GM12878 (cell line): ENCODE results near the gene MDM1. TPM values are rescaled to one million over a fixed set of nuclear protein-coding genes. Genes with fewer than 3 reads are reported as not detected.

Experiments
- ATAC-seq: fragments of 200-7000 bp; cut with Tn5 transposase; 3 replicates; pipeline ENCODE4 v1.9.1; 2020; ENCODE audit warnings: mild to moderate bottlenecking, moderate library complexity
- BruUV-seq: library from RNA; stranded (reverse); fragments of 400-500 nt; replicated peaks from 2 replicates; lab custom pipeline; 2021; lab: Mats Ljungman, UMichigan
- CTCF ChIA-PET: fragments of 300-600 bp; sonication (Branson Sonifier 250); formaldehyde crosslinking; extraction: SDS; loops from one replicate; lab custom pipeline; 2021; ENCODE audit warnings: inconsistent platforms; lab: Yijun Ruan, JAX
- POLR2A ChIA-PET: fragments of 350-600 bp; formaldehyde crosslinking; extraction: SDS; loops from one replicate; lab custom pipeline; 2021; ENCODE audit warnings: inconsistent platforms; lab: Charles Lee
- RAD21 ChIA-PET: fragments of 300-600 bp; sonication (Branson Sonifier 250); formaldehyde crosslinking; loops from one replicate; lab custom pipeline; 2023; ENCODE audit warnings: antibody characterized with exemption; ENCODE audit not compliant: unreplicated experiment; lab: Charles Lee
- SMC1A ChIA-PET: fragments of 300-600 bp; sonication (Branson Sonifier 250); formaldehyde crosslinking; loops from one replicate; lab custom pipeline; 2023; ENCODE audit not compliant: unreplicated experiment, uncharacterized antibody; lab: Charles Lee
- DNase-seq: peaks from one replicate; pipeline ENCODE4 v3.0.0-alpha.2; 2011; ENCODE audit warnings: low read depth, low spot score
- FAIRE-seq: peaks from 3 replicates; lab custom pipeline; 2011; peaks lifted over from hg19 to GRCh38; lab: Jason Lieb, UNC
- H2AFZ ChIP-seq: 2 replicates; pipeline ENCODE4 v1.6.0; 2011; ENCODE audit warnings: low read depth, low read length, control low read depth; ENCODE audit not compliant: control insufficient read depth
- H3K27ac ChIP-seq: 2 replicates; pipeline ENCODE4 v1.5.1; 2011; ENCODE audit warnings: control low read depth; ENCODE audit not compliant: control insufficient read depth, insufficient read depth
- H3K27me3 ChIP-seq, 2 experiments: replicated peaks in 1 of 2; 2 replicates each; pipeline versions ENCODE4 v1.6.0 to v1.6.1; 2011; ENCODE audit warnings: low read length in 1 of 2; ENCODE audit not compliant: control insufficient read depth in 2 of 2, insufficient read depth in 2 of 2
- H3K36me3 ChIP-seq, 2 experiments: 2 replicates each; pipeline ENCODE4 v1.5.1; 2011; ENCODE audit warnings: low read length in 1 of 2; ENCODE audit not compliant: control insufficient read depth in 2 of 2, insufficient read depth in 2 of 2
- H3K4me1 ChIP-seq: 2 replicates; pipeline ENCODE4 v1.6.1; 2011; ENCODE audit warnings: mild to moderate bottlenecking, low read length, moderate library complexity, mixed read lengths; ENCODE audit not compliant: control insufficient read depth, insufficient read depth
- H3K4me2 ChIP-seq: 2 replicates; pipeline ENCODE4 v1.6.0; 2011; ENCODE audit warnings: control low read depth; ENCODE audit not compliant: control insufficient read depth, insufficient read depth
- H3K4me3 ChIP-seq: fragments of 200-600 bp; sonication (generic); 2 replicates; pipeline ENCODE4 v1.5.1; 2016
- H3K79me2 ChIP-seq: 2 replicates; pipeline ENCODE4 v1.6.0; 2011; ENCODE audit warnings: low read length; ENCODE audit not compliant: control insufficient read depth, insufficient read depth
- H3K9ac ChIP-seq: 2 replicates; pipeline ENCODE4 v1.8.0; 2011; ENCODE audit warnings: low read length, control low read depth, mixed read lengths; ENCODE audit not compliant: control insufficient read depth, insufficient read depth
- H3K9me3 ChIP-seq: replicated peaks from 3 replicates; pipeline ENCODE4 v1.5.1; 2011; ENCODE audit warnings: mild to moderate bottlenecking, low read length; ENCODE audit not compliant: control insufficient read depth, insufficient read depth
- H4K20me1 ChIP-seq: 2 replicates; pipeline ENCODE4 v1.6.0; 2011; ENCODE audit not compliant: control insufficient read depth, insufficient read depth
- BMI1 ChIP-seq: fragments of 450-650 bp; IDR thresholded peaks from 2 replicates; pipeline ENCODE4 v1.6.1; 2016; ENCODE audit warnings: mild to moderate bottlenecking, moderate library complexity, borderline replicate concordance
- CTCF ChIP-seq, 3 experiments: IDR thresholded peaks in 2 of 3; conservative IDR thresholded peaks in 1 of 3; 2 replicates each; pipeline ENCODE4 v1.5.1; 2011; ENCODE audit warnings: low read depth in 3 of 3, low read length in 3 of 3, mild to moderate bottlenecking in 3 of 3, control low read depth in 2 of 3, moderate library complexity in 2 of 3, inconsistent platforms in 1 of 3, mixed read lengths in 1 of 3; ENCODE audit not compliant: control insufficient read depth in 2 of 3, insufficient read depth in 1 of 3; ENCODE audit errors: extremely low read depth in 1 of 3
- IKZF1 ChIP-seq: fragments of 450-650 bp; conservative IDR thresholded peaks from 2 replicates; pipeline ENCODE4 v1.6.1; 2017; ENCODE audit warnings: antibody characterized with exemption, mild to moderate bottlenecking
- NKRF ChIP-seq: fragments of 450-650 bp; conservative IDR thresholded peaks from 2 replicates; pipeline ENCODE4 v1.6.1; 2017; ENCODE audit warnings: mild to moderate bottlenecking, moderate library complexity
- WGBS: methylation state at CpG from one replicate; pipeline ENCODE4 v1.1.6; 2016; ENCODE audit warnings: low lambda C conversion rate; ENCODE audit not compliant: insufficient replicate concordance, insufficient coverage; ENCODE audit errors: missing lambda C conversion rate; 5-methylcytosine and 5-hydroxymethylcytosine counted together
- in situ Hi-C: fragments of 300-500 bp; cut with MboI; formaldehyde crosslinking; loops from 9 replicates; pipeline ENCODE4 v1.14.3; 2018; ENCODE audit warnings: mixed read lengths
- intact Hi-C: fragments of 100-400 bp; cut with micrococcal nuclease; formaldehyde crosslinking; loops from one replicate; pipeline ENCODE4 v1.14.2; 2022; ENCODE audit not compliant: unreplicated experiment
- polyA plus RNA-seq, 11 experiments: library from polyadenylated mRNA; depleted of rRNA in 4 of 11; unstranded in 6 of 11; stranded (reverse) in 5 of 11; fragments of >200 nt; fragmentation: Nextera tagmentation in 4 of 11; fragmentation: Illumina TruSeq in 1 of 11; extraction: Ambion mirVana in 4 of 11; extraction: Trizol in 1 of 11; gene quantifications; 1 replicate in 1 of 11; 2 replicates in 10 of 11; pipeline versions ENCODE4 v1.2.1 to v1.2.3, GENCODE V29; 2011 to 2016; ENCODE audit warnings: inconsistent platforms in 2 of 11, missing spikeins in 2 of 11, low read depth in 1 of 11
- total RNA-seq, 4 experiments: library from RNA; depleted of rRNA in 3 of 4; stranded (reverse); fragments of >200 nt in 3 of 4; fragmentation: Illumina TruSeq in 1 of 4; extraction: Trizol in 1 of 4; gene quantifications; 2 replicates each; pipeline versions ENCODE4 v1.2.1 to v1.2.3, GENCODE V29; 2013 to 2021

Gene MDM1
- total and polyA plus RNA-seq, 10 of the 15 experiments (the other 5 are each of a cell fraction or from before 2014, with no cell fraction given): 10.1 to 25.3 (median 16.5) TPM

GRCh38 chr12:68326716-68327115 is 5.4 kb downstream of the MDM1 start:
- ChIA-PET CTCF (interaction anchor here (0.9 to 5.9 kb wide), 7 partner anchors 7 to 287 kb away, joined by 3 to 54 read pairs (median 4); no protein-coding TSS in a partner anchor), RAD21 (interaction anchor here (0.6 to 1.1 kb wide), 2 partner anchors 9 to 104 kb away, joined by 3 to 5 read pairs; no protein-coding TSS in a partner anchor), SMC1A (interaction anchor here (1.2 to 1.8 kb wide), 9 partner anchors 8 to 361 kb away, joined by 3 to 8 read pairs (median 4); partner anchors contain the start of gene IL26), POLR2A (no interaction called here)
- Histone ChIP-seq H3K27ac (no peak overlapping the region), H3K4me3 (no peak overlapping the region), H3K36me3 (no peaks in the 10 kb centered on the region; a peak in 1 of 4 replicates), H4K20me1 (no peaks in the 10 kb centered on the region), H3K9me3 (no peaks in the 10 kb centered on the region), H3K4me1 (no peaks in the 10 kb centered on the region), H3K79me2 (peaks cover 4% of the 10 kb centered on the region), H3K9ac (no peak overlapping the region), H3K27me3 (no peaks in the 10 kb centered on the region), H3K4me2 (no peak overlapping the region), H2AFZ (no peak overlapping the region)
- in situ Hi-C loops (no loop called here), intact Hi-C loops (no loop called here)
- no TSS peak for BruUV-seq
- no peak for ATAC-seq
- 97% methylated on average over 3 of the region's 3 CpGs for WGBS
- no peak for TF ChIP-seq CTCF (IDR thresholded peaks at IDR 0.05 in 2 of 3, conservative IDR thresholded peaks at IDR 0.05 in 1 of 3; ENCODE audit: control insufficient read depth in 2 of 3, extremely low read depth in 1 of 3, insufficient read depth in 1 of 3, low read depth in 3 of 3, low read length in 3 of 3)
- no peak for TF ChIP-seq BMI1
- no peak for TF ChIP-seq NKRF
- TF ChIP-seq IKZF1: no peak
- DNase-seq: no peak
- no peak for FAIRE-seq
